ENCODE results near the gene TUBGCP6.

The TUBGCP6 gene

DNA sequence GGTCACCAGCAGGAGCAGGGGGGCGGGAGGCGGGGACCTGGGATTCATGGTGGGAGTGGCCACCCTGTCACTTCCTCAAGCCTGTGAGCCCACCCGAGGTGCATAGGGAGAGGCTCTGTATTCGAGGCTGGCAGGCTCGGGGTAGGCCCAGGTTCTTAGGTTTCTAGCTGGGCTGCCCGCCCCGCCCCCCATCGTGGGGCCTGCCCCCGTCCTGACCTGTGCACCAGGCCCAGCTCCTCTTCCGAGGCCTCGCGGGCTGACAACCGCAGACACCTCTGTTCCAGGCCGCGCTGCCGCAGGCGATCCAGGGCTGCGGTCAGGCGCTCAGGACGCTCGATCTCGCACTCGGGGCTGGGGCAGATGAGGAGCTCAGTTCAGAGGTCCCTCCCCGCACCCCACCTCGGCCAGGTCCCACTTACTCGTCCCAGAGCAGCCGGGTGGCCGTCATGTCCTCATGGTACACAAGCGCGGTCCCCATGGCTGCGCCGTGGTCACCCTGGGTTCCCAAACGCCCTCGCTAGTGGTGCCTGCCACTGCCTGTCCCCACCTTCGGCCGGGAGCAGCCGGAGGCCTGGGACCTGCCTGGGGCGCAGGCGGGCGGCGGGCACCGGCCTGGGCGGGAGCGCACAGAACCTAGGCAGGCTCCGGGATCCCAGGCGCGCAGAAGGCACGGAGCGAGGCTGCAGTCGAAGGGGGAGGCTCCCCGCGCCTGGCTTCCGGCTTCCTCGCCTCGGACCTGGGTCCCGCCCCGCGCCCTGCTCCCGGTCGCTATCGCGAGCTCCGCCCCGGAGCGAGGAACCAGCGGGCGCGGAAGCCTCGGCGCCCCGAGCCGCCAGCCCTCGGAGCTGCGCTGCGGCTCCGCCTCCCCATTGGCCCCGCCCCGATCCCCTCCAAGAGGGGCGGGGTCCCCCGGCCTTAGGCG, 6.0 kb upstream of the TUBGCP6 start, which contains the start of gene HDAC10:
Gene HDAC10, minus strand, starts transcription at position 711 of the 922 bp plus-strand sequence. Its CDS starts 233 bp downstream, at position 478.
- DNase-seq (ENCODE audit: low spot score): peak; percentile 84

- DNase-seq (ENCODE audit: low spot score): no peak
Observed at GRCh38 chr22:50250249-50250554, 5.4 kb upstream of the TUBGCP6 start.

DNA sequence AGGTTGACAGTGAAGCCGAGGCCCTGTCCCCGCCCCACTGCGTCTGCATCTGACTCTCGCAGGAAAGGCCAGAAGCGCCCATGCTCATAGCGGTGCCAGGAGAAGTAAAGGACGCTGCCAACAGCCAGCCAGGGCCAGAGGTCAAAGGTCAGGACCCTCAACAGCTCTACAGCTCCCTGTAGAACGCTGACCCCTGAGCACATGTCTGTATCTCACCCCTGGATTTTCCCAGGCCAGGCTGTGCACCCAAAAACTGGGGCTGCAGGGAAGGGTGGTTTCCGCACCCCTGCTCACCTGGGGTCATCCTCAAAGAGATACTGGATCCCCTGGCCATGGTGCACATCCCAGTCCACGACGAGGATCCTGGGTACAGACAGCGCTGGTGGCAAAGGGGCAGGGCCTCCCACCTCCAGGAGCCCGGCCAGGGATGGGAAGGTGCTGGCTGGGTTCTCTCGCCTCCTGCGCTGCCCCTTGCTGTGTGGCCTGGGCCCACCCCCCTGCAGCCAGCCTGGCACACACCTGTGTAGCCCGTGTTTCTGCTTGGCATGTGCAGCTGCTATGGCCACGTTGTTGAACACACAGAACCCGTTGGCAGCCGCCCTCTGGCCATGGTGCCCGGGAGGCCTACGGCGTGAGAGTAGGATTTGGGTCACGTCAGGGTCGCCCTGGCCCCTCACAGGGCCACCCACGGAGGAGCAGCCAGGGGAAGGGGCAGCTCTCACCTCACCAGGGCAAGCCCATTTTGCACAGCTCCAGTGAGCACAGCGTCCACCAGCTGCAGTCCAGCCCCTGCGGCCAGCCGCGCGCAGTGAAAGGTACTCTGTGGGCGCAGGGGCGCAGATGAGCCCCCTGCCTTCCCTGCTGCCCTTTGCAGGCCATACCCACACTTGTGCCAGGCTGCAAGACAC, 4.8 kb upstream of the TUBGCP6 start:
- no peak for DNase-seq (ENCODE audit: low spot score)

- no peak for DNase-seq (ENCODE audit: low spot score)
Observed at GRCh38 chr22:50248196-50249081, 3.6 kb upstream of the TUBGCP6 start.

DNA sequence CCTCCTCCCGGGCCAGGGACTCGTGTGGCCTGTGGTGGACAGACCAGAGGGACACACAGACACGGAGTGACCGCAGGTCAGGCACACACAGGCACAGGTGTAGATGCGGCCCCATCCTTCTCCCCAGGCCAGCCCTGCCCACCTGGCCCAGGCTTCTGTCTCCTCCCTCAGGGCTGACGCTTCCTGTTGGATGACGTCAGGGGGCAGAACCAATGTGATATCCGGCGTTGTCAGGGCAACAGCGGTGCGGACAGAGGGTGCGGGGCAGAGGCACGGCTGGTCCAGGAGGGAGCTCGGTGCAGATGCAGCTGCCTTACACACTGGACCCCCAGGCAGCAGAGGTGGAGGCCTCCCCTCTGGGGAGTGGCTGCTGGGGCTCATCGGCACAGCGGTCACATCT, 2.9 kb upstream of the TUBGCP6 start:
- peak; percentile 39 for DNase-seq (ENCODE audit: low spot score)

- peak; percentile 17 for DNase-seq (ENCODE audit: low spot score)
Observed at GRCh38 chr22:50246242-50247175, 1.7 kb upstream of the TUBGCP6 start.

GRCh38 chr22:50245214-50246072, 620 bp upstream of the TUBGCP6 start:
- DNase-seq (ENCODE audit: low spot score): no peak

- peak; percentile 14 for DNase-seq (ENCODE audit: low spot score)
Observed at GRCh38 chr22:50243685-50244419, 971 bp downstream of the TUBGCP6 start.

DNA sequence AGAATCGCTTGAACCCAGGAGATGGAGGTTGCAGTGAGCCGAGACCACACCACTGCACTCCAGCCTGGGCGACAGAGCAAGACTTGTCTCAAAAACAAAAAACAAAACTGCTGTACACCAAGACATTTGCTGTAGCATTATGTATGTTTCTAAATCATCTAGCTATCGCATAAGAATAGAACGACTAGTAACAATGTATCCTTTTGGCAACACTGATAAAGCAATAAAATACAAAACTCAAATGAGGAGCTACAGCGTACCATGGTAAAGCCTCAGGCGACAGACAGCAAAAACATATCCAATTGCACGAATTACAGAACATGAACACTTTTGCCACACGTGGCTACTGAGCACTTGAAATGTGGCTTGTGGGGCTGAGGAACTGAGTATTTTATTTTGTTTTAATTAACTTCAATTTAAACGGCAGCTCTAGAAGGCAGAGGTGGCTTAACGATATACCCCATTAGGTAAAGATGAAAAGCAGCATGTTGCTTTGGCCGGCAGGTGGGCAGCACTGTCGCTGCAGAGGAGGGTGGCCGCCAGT, 2.3 kb downstream of the TUBGCP6 start:
- DNase-seq (ENCODE audit: low spot score): no peak

- no peak for DNase-seq (ENCODE audit: low spot score)
Observed at GRCh38 chr22:50238755-50239154, 6.1 kb downstream of the TUBGCP6 start.

DNA sequence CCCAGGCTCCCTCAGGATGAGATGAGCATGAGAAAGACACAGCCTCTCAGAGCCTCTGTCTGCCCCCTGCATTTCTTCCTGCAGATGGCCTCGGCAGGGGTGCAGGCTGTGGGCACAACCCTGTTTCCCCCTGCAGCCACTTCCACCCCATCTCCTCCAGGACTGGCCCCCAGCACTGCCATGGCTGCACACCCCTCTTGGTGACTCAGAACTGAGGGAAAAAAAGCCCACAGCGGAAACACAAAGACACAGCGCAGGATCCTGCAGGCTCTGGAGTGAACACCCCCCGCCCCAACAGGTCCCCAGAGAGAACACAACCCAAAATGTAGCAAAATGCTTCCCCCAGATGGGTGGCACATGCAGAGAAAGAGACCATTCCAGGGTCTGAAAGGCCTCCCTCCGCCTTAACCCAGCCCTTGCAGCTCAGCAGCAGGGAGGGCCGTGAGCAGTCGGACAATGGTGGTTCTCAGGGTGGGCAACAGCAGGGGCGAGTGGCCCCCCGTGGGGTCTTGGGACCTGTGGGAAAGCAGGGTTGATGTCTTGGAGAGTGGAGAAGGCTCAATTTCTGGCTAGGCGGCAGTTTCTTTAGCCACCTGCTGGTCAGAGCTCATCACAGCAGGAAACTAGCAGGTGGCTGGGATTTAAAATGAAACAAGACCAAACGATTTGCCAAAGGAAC, 8.0 kb downstream of the TUBGCP6 start:
- DNase-seq (ENCODE audit: low spot score): no peak

DNA sequence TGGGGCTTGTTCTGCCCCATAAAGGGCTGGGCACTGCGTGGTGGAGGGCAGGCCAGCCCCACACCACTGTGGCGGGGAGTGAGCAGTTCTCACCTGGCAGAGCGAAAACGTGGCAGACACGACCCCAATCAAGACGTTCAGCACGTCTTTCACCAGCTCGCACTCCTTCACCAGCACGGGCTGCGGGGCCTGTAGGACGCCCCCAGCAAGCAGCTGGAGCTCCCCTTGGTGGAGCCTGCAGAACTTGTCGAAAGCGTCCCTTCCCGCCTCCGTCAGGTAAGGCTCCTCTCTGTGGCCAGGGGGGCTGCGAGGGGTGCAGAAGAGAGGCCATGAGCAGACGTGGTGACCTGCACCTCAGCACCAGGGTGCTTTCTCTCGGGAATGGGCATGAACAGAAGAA, 11.6 kb downstream of the TUBGCP6 start:
- DNase-seq (ENCODE audit: low spot score): no peak

DNA sequence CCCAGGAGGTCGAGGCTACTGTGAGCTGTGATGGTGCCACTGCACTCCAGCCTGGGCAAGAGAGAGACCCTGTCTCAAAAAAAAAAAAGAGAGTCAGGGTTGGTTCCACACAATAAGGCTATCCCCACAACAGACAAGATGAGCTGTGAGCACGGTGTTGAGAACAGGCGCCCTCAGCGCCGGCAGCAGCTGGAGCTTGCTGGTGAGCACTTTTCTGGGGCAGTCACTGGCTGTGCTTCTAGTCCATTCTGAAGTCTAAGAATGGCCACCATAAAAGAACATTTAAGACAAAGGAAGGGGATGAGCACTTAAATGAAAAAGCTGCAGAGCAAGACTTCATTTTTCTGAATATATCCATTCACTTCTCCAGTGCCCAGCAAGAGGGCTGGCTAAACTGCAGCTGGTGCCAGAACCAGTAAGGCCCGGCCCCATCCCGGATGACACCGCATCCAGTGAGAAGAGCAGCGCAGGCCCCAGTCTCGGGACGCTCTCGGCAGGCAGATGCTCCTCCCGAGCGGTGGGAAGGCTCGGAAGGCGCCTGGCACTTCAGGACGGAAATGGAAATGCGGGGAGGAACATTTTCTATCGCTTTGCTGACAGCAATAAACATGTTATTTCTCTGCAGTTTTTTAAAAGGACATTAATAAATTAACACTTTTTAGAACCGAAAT, 12.2 kb downstream of the TUBGCP6 start:
- no peak for DNase-seq (ENCODE audit: low spot score)

- no peak for DNase-seq (ENCODE audit: low spot score)
Observed at GRCh38 chr22:50229370-50229769, 15.5 kb downstream of the TUBGCP6 start.

- no peak for DNase-seq (ENCODE audit: low spot score)
Observed at GRCh38 chr22:50228366-50228765, 16.5 kb downstream of the TUBGCP6 start.

GRCh38 chr22:50227579-50228215, 17.1 kb downstream of the TUBGCP6 start:
- no peak for DNase-seq (ENCODE audit: low spot score)

DNA sequence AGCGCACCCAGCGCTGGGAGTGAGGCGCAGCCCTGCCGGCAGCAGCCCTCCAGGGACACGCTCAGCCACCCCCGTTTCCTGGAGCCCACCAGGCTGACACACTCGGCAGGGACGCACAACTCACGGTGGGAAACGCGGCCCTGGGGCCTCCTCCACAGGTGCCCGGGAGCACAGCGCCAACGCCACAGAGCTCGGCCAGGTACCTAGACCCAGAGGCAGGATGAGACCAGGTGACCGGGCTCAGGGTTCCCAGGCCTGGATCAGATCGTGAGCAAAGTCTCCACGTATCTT, 18.0 kb downstream of the TUBGCP6 start:
- no peak for DNase-seq (ENCODE audit: low spot score)
